HL-60 (cell line): ENCODE measurements around the gene LRRN2.

Source experiments
- GABPA ChIP-seq: IDR thresholded peaks from 2 replicates; pipeline ENCODE4 v1.6.1; 2012; ENCODE audit warnings: low read depth
- POLR2AphosphoS5 ChIP-seq: IDR thresholded peaks from 2 replicates; pipeline ENCODE4 v1.6.1; 2012; ENCODE audit warnings: low read depth
- TF ChIP-seq, protein P1 (sequence below): IDR thresholded peaks from one replicate; pipeline ENCODE4 v1.5.1; 2011; ENCODE audit warnings: low read length, control low read depth, inconsistent platforms; ENCODE audit not compliant: insufficient read depth
- TF ChIP-seq, protein P2 (sequence below): IDR thresholded peaks from 2 replicates; pipeline ENCODE4 v1.6.1; 2012; ENCODE audit warnings: low read depth; ENCODE audit not compliant: insufficient replicate concordance

DNA sequence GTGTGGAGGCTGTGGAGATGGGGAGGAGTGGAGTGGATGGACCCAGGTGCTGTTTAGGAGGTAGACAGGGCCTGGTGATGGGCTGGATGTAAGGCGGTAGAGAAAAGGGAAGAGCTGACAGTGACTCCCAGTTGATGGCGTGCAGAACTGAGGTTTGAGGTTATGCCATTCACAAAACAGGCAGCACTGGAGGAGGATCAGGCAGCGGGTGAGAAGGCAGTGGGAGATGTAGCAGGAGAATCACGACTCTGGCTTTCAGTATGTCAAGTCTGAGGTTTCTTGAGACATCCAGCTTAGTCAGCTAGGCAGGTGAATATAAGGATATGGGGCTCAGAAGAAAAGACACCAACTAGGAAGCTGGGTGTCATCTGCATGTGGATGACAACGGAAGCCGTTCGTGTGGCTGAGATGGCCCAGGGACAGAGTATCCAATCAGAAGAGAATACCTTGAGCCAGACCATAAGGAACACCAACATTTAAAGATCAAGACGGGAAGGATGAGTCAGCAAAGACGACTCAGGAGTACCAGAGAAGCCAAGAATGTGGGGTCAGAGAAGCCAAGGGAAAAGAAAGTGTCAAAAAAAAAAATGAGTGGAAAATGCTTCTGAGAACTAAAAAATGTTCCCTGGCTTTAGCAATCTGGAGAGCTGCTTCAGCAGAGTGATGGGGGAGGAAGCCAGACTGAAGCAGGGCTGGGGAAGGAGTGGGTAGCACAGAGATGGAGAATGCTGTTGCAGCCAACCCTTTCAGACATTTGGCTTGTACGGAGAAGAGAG lies 15.2 kb downstream of the LRRN2 start:
- TF ChIP-seq, protein P1, sequence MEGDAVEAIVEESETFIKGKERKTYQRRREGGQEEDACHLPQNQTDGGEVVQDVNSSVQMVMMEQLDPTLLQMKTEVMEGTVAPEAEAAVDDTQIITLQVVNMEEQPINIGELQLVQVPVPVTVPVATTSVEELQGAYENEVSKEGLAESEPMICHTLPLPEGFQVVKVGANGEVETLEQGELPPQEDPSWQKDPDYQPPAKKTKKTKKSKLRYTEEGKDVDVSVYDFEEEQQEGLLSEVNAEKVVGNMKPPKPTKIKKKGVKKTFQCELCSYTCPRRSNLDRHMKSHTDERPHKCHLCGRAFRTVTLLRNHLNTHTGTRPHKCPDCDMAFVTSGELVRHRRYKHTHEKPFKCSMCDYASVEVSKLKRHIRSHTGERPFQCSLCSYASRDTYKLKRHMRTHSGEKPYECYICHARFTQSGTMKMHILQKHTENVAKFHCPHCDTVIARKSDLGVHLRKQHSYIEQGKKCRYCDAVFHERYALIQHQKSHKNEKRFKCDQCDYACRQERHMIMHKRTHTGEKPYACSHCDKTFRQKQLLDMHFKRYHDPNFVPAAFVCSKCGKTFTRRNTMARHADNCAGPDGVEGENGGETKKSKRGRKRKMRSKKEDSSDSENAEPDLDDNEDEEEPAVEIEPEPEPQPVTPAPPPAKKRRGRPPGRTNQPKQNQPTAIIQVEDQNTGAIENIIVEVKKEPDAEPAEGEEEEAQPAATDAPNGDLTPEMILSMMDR: no peak
- TF ChIP-seq, protein P2, sequence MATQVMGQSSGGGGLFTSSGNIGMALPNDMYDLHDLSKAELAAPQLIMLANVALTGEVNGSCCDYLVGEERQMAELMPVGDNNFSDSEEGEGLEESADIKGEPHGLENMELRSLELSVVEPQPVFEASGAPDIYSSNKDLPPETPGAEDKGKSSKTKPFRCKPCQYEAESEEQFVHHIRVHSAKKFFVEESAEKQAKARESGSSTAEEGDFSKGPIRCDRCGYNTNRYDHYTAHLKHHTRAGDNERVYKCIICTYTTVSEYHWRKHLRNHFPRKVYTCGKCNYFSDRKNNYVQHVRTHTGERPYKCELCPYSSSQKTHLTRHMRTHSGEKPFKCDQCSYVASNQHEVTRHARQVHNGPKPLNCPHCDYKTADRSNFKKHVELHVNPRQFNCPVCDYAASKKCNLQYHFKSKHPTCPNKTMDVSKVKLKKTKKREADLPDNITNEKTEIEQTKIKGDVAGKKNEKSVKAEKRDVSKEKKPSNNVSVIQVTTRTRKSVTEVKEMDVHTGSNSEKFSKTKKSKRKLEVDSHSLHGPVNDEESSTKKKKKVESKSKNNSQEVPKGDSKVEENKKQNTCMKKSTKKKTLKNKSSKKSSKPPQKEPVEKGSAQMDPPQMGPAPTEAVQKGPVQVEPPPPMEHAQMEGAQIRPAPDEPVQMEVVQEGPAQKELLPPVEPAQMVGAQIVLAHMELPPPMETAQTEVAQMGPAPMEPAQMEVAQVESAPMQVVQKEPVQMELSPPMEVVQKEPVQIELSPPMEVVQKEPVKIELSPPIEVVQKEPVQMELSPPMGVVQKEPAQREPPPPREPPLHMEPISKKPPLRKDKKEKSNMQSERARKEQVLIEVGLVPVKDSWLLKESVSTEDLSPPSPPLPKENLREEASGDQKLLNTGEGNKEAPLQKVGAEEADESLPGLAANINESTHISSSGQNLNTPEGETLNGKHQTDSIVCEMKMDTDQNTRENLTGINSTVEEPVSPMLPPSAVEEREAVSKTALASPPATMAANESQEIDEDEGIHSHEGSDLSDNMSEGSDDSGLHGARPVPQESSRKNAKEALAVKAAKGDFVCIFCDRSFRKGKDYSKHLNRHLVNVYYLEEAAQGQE: no peak
- TF ChIP-seq GABPA: no peak
- TF ChIP-seq POLR2AphosphoS5: no peak
